Activated naive CD4-positive, alpha-beta T cell treated with anti-CD3 and anti-CD28 coated beads for 36 hours (primary cell): ENCODE measurements around the gene G6PD. TPM values are rescaled to one million over a fixed set of nuclear protein-coding genes. Genes with fewer than 3 reads are reported as not detected.
"Not testable (repeated sequence)": the region's sequence is repeated elsewhere in the genome, so short reads cannot be mapped to it uniquely, and the experiment has no call there.

Experiments used
- CTCF ChIA-PET: fragments of 350-600 bp; sonication (Branson Sonifier 250); formaldehyde crosslinking; loops from one replicate; lab custom pipeline; 2021; ENCODE audit warnings: antibody characterized with exemption; lab: Charles Lee
- DNase-seq: peaks from one replicate; pipeline ENCODE4 v3.0.0-alpha.2; 2020
- H3K27ac Mint-ChIP-seq: one replicate; pipeline ENCODE4 v1.8.0; 2021; ENCODE audit warnings: mild to moderate bottlenecking, mixed read lengths
- H3K27me3 Mint-ChIP-seq: one replicate; pipeline ENCODE4 v1.8.0; 2021; ENCODE audit warnings: low read depth, mixed read lengths
- H3K36me3 Mint-ChIP-seq: one replicate; pipeline ENCODE4 v1.8.0; 2021; ENCODE audit warnings: low read depth, mixed read lengths
- H3K4me1 Mint-ChIP-seq: one replicate; pipeline ENCODE4 v1.8.0; 2021; ENCODE audit warnings: low read depth, mixed read lengths
- H3K4me3 Mint-ChIP-seq: one replicate; pipeline ENCODE4 v1.8.0; 2021; ENCODE audit warnings: mild to moderate bottlenecking, moderate library complexity, mixed read lengths
- H3K9me3 Mint-ChIP-seq: one replicate; pipeline ENCODE4 v1.8.0; 2021; ENCODE audit warnings: mixed read lengths
- intact Hi-C: fragments of 100-400 bp; cut with micrococcal nuclease; formaldehyde crosslinking; loops from one replicate; pipeline ENCODE4 v1.15.1; 2023
- total RNA-seq, 2 experiments: library from RNA; stranded (reverse); gene quantifications; one replicate each; pipeline ENCODE4 v1.2.3, GENCODE V29; 2021

The G6PD gene
- total RNA-seq, 2 experiments from 2014 or later = 63.7 to 64.4 TPM

DNA sequence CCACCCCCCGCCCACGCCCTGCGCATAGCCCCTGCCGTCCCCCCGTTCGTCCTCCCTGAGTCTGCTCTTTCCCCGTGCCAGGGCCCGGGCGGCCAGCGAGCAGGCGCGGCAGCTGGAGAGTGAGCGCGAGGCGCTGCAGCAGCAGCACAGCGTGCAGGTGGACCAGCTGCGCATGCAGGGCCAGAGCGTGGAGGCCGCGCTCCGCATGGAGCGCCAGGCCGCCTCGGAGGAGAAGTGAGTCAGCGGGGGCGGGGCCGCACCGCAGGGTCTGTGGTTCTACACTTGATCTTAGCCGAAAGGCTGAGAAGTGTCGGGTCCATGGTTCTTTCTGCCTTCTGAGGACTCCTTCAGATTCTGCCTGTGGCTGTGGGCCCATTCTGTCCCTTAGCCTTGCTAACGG lies 13.7 kb upstream of the G6PD start:
- H3K4me1 Mint-ChIP-seq, H3K9me3 Mint-ChIP-seq, DNase-seq, H3K36me3 Mint-ChIP-seq, H3K27me3 Mint-ChIP-seq, H3K4me3 Mint-ChIP-seq, CTCF ChIA-PET, H3K27ac Mint-ChIP-seq, intact Hi-C loops: not testable (repeated sequence)

DNA sequence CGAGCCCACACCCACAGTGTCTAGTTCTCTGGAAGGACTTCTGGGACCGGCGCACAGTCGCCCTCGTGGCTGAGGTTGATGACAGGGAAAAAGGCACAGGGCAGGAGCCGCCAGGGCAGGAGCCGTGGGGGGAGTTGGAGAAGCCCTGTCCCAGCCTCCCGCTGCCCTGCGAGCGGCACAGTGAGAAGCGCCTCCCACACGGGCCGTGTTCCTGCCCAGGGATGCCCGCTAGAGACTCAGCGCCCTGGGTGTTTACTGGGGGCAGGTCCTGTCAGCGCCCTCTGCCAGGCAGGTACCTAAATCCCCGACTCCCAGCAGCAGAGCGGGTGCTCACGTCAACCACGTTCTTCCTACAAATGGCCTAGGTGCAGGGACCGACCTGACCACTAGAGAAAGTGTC lies 12.2 kb upstream of the G6PD start:
- H3K4me1 Mint-ChIP-seq, H3K27me3 Mint-ChIP-seq, H3K4me3 Mint-ChIP-seq, H3K27ac Mint-ChIP-seq, intact Hi-C loops, DNase-seq, H3K36me3 Mint-ChIP-seq, CTCF ChIA-PET, H3K9me3 Mint-ChIP-seq: not testable (repeated sequence)

DNA sequence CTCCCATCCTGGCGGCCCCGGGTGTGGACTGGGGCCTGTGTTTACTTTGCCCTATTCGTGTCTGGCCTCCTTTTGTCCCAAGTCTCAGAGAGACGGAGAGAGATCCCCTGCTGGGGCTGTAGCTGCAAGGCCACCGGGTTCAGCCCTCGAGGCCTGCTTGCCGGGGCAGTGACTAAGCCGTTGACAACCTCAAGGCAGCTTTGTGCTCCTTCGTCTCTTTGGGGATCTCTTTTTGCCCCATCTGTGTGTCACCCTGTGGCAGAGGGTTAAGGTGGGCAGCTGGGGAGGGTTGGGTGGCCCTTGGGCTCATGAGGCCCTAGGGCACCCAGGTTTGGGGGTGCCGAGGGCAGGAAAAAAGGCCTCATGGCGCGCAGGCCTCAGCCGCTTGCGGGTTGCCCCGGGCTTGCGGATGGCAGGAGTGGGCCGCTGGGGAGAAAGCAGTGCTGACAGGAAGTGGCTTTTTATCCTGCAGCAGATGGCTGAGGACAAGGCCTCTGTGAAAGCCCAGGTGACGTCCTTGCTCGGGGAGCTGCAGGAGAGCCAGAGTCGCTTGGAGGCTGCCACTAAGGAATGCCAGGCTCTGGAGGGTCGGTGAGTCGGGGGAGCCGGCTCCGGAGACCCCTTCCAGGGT lies 11.5 kb upstream of the G6PD start:
- intact Hi-C loops, H3K27me3 Mint-ChIP-seq, H3K27ac Mint-ChIP-seq, H3K9me3 Mint-ChIP-seq, DNase-seq, CTCF ChIA-PET, H3K4me1 Mint-ChIP-seq, H3K4me3 Mint-ChIP-seq, H3K36me3 Mint-ChIP-seq: not testable (repeated sequence)

DNA sequence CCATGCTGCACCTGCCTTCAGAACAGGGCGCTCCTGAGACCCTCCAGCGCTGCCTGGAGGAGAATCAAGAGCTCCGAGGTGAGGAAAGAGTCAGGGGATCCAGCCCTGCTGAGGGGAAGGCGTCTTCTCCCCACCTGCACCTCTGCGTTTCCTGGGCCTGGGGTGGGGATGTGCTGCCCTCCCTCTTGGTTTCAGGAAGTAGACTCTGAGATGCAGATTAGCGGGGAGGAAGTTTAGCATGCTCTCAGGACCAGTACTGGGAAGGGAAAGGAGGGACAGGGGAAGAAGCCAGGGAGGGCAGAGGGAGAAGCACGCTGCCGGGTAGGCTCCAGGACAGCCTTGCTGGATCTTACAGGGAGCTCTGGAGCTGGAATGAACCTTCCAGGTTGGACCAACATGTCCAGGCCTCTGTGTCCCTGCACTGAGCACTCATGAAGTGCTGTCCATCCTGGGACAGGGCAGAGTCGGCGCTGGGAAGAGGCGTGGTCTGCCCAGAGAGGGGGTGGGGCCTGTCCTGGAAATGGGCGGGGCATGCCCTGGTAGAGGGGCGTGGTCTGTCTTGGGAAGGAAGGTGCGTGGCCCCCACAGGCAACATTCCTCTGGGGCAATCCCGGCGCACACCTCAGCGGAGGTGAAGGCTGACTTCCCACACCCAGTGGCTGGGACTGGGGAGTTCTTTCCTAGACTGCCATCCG lies 5.6 kb upstream of the G6PD start:
- H3K9me3 Mint-ChIP-seq, DNase-seq, H3K27me3 Mint-ChIP-seq, H3K4me3 Mint-ChIP-seq, intact Hi-C loops, CTCF ChIA-PET: not testable (repeated sequence)
- Mint-ChIP-seq H3K27ac (peak overlapping the region; percentile 24), H3K36me3 (peaks cover 11% of the 10 kb centered on the region), H3K4me1 (peaks cover 43% of the 10 kb centered on the region)

DNA sequence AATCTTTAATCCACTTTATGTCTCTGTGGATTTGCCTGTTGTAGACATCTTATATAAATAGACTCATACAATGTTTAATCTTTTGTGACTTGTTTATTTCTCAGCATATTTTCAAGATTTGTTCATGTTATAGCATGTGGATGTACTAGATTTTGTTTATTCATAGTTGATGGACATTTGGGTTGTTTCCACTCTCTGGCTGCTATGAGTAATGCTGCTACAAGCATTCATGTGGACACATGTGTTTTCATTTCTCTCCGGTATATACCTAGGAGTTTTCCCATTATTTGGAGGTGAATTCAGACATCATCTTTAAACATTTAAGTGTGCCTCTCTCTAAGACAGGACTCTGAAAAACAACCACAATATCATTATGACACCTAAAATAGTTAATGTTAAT lies 3.1 kb upstream of the G6PD start:
- no peak for DNase-seq
- no peaks in the 10 kb centered on the region for H3K27me3 Mint-ChIP-seq
- peak overlapping the region; percentile 8 for H3K27ac Mint-ChIP-seq
- H3K9me3 Mint-ChIP-seq = no peaks in the 10 kb centered on the region
- intact Hi-C loops = no loop called here
- H3K4me3 Mint-ChIP-seq = peak overlapping the region; percentile 8
- H3K4me1 Mint-ChIP-seq = peaks cover 55% of the 10 kb centered on the region
- peaks cover 10% of the 10 kb centered on the region for H3K36me3 Mint-ChIP-seq
- CTCF ChIA-PET = no interaction called here

DNA sequence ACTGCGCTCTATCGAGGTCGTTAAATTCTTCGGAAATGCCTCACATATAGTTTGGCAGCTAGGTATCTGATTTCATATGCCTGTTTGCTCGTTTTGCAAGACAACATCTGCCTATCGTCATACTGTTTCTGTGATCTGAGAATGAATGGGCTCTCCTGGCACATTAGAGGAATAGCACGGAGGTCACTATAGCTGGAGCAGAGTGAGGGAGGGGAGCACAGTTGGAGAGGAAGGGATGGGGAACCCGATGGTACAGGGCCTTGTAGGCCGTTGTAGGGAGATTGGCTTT lies 1.3 kb upstream of the G6PD start:
- H3K9me3 Mint-ChIP-seq = no peaks in the 10 kb centered on the region
- intact Hi-C loops = no loop called here
- CTCF ChIA-PET = no interaction called here
- H3K4me1 Mint-ChIP-seq = peaks cover 59% of the 10 kb centered on the region
- H3K27ac Mint-ChIP-seq = peak overlapping the region; percentile 96
- H3K27me3 Mint-ChIP-seq = no peaks in the 10 kb centered on the region
- peaks cover 7% of the 10 kb centered on the region for H3K36me3 Mint-ChIP-seq
- H3K4me3 Mint-ChIP-seq = peak overlapping the region; percentile 97
- DNase-seq = no peak

DNA sequence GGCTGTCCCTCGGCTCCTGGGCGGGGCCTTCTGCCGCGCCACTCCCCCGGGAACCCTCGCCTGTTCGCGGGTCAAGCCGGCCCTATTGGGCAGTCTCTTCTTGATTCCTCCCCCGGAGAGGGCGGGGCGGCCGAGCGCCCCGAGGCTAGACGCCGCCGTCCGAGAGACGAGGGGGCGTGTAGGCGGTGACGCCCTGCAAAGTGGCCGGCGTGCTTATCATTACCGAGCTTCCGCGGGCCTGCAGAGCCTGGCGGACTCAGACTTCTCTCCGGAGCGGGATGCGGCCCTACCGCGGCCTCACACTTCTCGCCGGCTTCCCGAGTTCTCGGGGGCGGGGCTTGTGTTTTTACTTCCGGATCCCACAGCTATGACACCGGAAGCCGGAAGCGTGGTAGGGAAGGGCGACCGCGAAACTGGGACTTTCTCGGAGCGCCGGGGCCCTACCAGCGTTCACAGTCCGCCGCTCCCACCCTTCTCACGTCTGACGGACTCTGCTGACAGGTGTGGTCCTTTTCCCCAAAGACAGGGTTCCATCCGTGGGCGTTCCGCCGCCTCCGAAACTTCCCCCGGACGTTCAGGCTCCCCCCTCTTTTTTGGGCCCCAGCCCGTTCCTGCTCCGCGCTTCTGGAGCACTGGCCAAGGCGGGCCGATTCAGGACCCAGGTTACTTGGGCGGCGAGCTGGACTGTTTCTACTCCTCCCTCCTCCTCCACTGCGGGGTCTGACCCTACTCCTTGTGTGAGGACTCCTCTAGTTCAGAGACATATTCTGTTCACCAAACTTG lies 790 bp upstream of the G6PD start, which contains the start of gene IKBKG:
IKBKG (plus strand) TSS at position 376 of the 783 bp plus-strand sequence. CDS start 4,383 bp downstream, outside the sequence.
- DNase-seq = peak; percentile 93
- Mint-ChIP-seq H3K27ac (peak within 1 kb of the TSS; percentile 96), H3K27me3 (no peaks in the 10 kb centered on the region), H3K9me3 (no peaks in the 10 kb centered on the region), H3K4me3 (peak within 1 kb of the TSS; percentile 97), H3K36me3 (peaks cover 9% of the 10 kb centered on the region), H3K4me1 (peaks cover 63% of the 10 kb centered on the region)
- CTCF ChIA-PET = interaction anchor here (0.6 kb wide), 1 partner anchor 9 kb away, joined by 3 read pairs; no protein-coding TSS in a partner anchor
- intact Hi-C loops = loop anchor here (1.0 to 2.0 kb wide), 3 partner anchors 21 to 215 kb away; partner anchors contain the start of genes DKC1 and FAM3A

DNA sequence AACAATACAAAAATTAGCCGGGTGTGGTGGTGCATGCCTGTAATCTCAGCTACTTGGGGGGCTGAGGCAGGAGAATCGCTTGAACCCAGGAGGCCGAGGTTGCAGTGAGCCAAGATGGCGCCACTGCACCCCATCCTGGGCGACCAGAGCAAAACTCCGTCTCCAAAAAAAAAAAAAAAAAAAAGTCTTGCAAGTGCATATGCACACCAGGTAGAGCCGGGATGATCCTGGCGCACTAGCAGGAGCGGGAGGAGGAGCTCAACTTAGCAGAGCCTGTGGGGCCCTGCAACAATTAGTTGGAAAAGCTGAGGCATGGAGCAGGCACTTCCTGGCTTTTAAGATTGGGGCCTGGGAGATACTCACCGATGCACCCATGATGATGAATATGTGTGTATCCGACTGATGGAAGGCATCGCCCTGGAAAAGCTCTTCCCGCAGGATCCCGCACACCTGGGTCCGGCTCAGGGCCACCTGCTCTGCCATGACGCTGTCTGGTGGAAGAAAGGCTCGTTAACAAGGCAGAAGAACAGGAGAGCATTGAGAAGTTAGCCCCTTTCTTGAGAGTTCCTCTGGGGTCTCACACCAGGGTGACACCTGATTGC lies 872 bp downstream of the G6PD start:
- peak overlapping the region; percentile 69 for H3K4me3 Mint-ChIP-seq
- H3K27me3 Mint-ChIP-seq = no peaks in the 10 kb centered on the region
- H3K27ac Mint-ChIP-seq = peak overlapping the region; percentile 53
- no peaks in the 10 kb centered on the region for H3K9me3 Mint-ChIP-seq
- H3K4me1 Mint-ChIP-seq = peaks cover 57% of the 10 kb centered on the region
- no peak for DNase-seq
- H3K36me3 Mint-ChIP-seq = peaks cover 9% of the 10 kb centered on the region
- intact Hi-C loops = loop anchor here (2.0 kb wide), 2 partner anchors 19 to 29 kb away; partner anchors contain the start of gene FAM3A
- CTCF ChIA-PET = interaction anchor here (1.0 kb wide), 1 partner anchor 9 kb away, joined by 3 read pairs; no protein-coding TSS in a partner anchor

DNA sequence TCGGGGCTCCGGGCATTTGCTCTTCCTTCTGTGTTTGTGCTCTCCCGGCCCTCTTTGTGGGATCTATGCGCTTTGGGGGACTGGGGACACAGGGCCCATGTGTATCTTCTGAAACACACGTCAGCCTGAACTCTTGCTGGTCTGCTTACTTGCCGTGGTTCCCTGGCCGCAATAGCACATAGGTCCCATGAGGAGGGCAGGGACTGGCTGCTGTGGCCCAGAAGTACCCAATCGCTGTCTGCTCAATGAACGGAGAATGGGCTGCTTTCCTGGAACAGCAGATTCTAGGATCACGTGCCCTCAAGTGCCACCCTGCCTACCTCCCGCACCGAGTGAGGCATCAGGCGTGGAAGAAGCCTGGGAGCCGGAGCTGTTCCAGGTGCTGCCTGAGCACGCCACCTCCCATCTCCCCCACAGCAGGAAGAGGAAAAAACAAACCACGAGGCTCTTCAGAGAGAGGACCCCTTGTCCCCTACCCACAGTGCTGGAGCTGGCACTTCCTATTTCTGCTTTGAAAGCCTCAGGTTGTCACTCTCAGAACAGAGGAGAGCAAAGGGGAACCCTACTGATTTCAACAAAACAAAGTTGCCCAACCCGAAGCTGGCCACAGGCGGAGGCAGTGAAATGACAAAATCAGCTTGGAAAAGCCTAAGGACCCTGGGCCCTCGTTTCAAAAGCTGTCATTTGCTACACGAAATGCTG lies 3.8 kb downstream of the G6PD start:
- DNase-seq = peak; percentile 57
- Mint-ChIP-seq H3K4me1 (peaks cover 46% of the 10 kb centered on the region), H3K9me3 (no peaks in the 10 kb centered on the region), H3K36me3 (peaks cover 6% of the 10 kb centered on the region), H3K27ac (peak overlapping the region; percentile 94), H3K4me3 (peak overlapping the region; percentile 74), H3K27me3 (no peaks in the 10 kb centered on the region)
- intact Hi-C loops = no loop called here
- CTCF ChIA-PET = interaction anchor here (0.7 to 1.9 kb wide), 4 partner anchors 16 to 856 kb away, joined by 3 to 8 read pairs (median 4); partner anchors contain the start of gene FLNA

DNA sequence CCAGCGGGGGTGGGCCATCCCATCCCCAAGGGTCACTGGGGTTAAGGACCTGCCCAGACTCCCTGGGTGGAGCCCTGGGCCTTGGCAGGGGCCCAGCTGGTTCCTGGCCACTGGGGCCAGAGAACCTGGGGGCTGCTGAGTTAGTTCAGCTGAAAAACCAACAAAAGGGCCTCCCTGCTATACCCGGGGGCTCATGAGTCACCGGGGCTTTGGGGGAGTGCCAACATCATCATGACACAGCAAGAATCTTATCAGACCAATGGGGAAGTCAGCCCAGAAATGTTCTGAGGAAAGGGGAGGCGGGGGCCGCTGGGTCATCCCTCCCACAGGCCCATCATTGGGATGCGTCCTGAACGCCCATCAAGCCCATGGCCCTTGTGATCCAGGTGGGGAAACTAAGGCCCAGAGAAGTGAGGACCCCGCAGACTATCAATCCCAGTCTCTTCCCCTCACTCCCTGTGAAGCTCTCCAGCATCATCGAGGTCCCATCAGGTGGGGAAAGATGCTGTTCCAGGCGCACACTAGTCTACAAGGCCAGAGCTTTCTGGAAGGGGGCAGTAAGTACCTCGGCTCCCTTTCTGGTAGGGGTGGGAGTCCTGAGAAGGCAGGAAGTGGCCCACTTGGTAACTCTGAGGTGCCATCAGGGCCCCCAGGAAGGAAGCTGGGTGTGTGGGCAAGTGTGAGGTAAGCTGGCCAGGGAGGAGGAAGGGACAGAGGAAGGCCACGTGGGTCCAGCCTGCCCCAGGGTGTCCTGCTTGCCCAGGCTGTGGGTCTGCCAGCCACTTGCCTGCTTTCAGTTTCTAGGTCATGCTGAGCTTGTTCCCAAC lies 4.5 kb downstream of the G6PD start:
- CTCF ChIA-PET = interaction anchor here (1.1 to 1.9 kb wide), 3 partner anchors 15 to 169 kb away, joined by 3 to 8 read pairs (median 6); partner anchors contain the start of gene FLNA
- intact Hi-C loops = no loop called here
- Mint-ChIP-seq H3K36me3 (peaks cover 4% of the 10 kb centered on the region), H3K4me3 (peak overlapping the region; percentile 74), H3K9me3 (no peaks in the 10 kb centered on the region), H3K27ac (peak overlapping the region; percentile 94), H3K4me1 (peaks cover 46% of the 10 kb centered on the region), H3K27me3 (no peaks in the 10 kb centered on the region)
- DNase-seq = peak; percentile 59

DNA sequence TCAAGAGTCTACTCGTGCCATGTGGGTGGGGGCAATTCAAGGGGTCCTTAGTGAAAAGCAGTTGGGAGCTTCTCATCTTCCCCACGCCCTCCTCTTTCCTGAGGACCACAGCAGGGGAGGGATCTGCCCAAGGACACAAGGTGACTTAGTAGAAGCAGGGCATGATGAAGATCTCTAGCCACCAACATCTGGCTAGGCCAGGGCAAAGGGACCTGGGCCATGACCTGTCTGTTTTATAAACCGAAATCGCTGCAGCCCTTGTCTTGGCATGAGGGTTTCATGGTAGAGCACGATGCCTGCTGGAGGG lies 5.1 kb downstream of the G6PD start:
- H3K4me3 Mint-ChIP-seq = no peak overlapping the region
- intact Hi-C loops = no loop called here
- peak overlapping the region; percentile 94 for H3K27ac Mint-ChIP-seq
- H3K4me1 Mint-ChIP-seq = peaks cover 46% of the 10 kb centered on the region
- CTCF ChIA-PET = interaction anchor here (1.7 kb wide), 1 partner anchor 168 kb away, joined by 6 read pairs; the partner anchor contains the start of gene FLNA
- DNase-seq = no peak
- H3K9me3 Mint-ChIP-seq = no peaks in the 10 kb centered on the region
- peaks cover 4% of the 10 kb centered on the region for H3K36me3 Mint-ChIP-seq
- no peaks in the 10 kb centered on the region for H3K27me3 Mint-ChIP-seq
